Stimulated activated CD4-positive, alpha-beta T cell treated with anti-CD3 and anti-CD28 coated beads, Interleukin-12 subunit alpha, Interleukin-12 subunit beta, amount 100 ng/mL, for 24 hours (primary cell): ENCODE results near the gene NUP42.
"Not testable (repeated sequence)": the region's sequence is repeated elsewhere in the genome, so short reads cannot be mapped to it uniquely, and the experiment has no call there.

Experiments
- DNase-seq, 2 experiments: peaks; one replicate each; pipeline ENCODE4 v3.0.0-alpha.2; 2020; ENCODE audit warnings: low read depth in 2 of 2

NUP42 gene

GRCh38 chr7:23181684-23182553 lies at the start of gene NUP42:
Gene NUP42, plus strand, starts transcription at chr7:23182048. Its CDS starts 38 bp downstream, at chr7:23182086.
- peak; percentile 95 for DNase-seq

GRCh38 chr7:23133797-23134196 lies 48.1 kb upstream of the NUP42 start:
- no peak for DNase-seq

GRCh38 chr7:23135755-23136154 lies 46.1 kb upstream of the NUP42 start:
- DNase-seq = no peak

- no peak for DNase-seq
Measured at GRCh38 chr7:23136216-23136615, 45.6 kb upstream of the NUP42 start.

- DNase-seq = no peak
Measured at GRCh38 chr7:23157679-23158078, 24.2 kb upstream of the NUP42 start.

- DNase-seq = no peak
Measured at GRCh38 chr7:23158546-23158945, 23.3 kb upstream of the NUP42 start.

GRCh38 chr7:23161482-23161881 lies 20.4 kb upstream of the NUP42 start:
- no peak for DNase-seq

GRCh38 chr7:23164846-23165245 lies 17.0 kb upstream of the NUP42 start:
- no peak for DNase-seq

GRCh38 chr7:23165316-23165715 lies 16.5 kb upstream of the NUP42 start:
- DNase-seq = no peak

- DNase-seq = no peak
Measured at GRCh38 chr7:23167691-23168090, 14.2 kb upstream of the NUP42 start.

GRCh38 chr7:23168111-23168885 lies 13.6 kb upstream of the NUP42 start:
- DNase-seq = no peak

- no peak for DNase-seq
Measured at GRCh38 chr7:23175938-23176337, 5.9 kb upstream of the NUP42 start.

- DNase-seq = no peak
Measured at GRCh38 chr7:23183279-23184012, 1.6 kb downstream of the NUP42 start.

- no peak for DNase-seq
Measured at GRCh38 chr7:23184291-23184690, 2.4 kb downstream of the NUP42 start.

GRCh38 chr7:23184709-23185359 lies 3.0 kb downstream of the NUP42 start:
- no peak for DNase-seq

- DNase-seq = no peak
Measured at GRCh38 chr7:23185980-23186379, 4.1 kb downstream of the NUP42 start.

GRCh38 chr7:23191022-23191421 lies 9.2 kb downstream of the NUP42 start:
- no peak for DNase-seq

GRCh38 chr7:23193650-23194227 lies 11.9 kb downstream of the NUP42 start:
- not testable (repeated sequence) for DNase-seq

GRCh38 chr7:23196306-23196705 lies 14.5 kb downstream of the NUP42 start:
- DNase-seq = no peak

GRCh38 chr7:23197745-23198144 lies 15.9 kb downstream of the NUP42 start:
- DNase-seq = not testable (repeated sequence)

- no peak for DNase-seq
Measured at GRCh38 chr7:23200331-23200730, 18.5 kb downstream of the NUP42 start.
